Parathyroid adenoma (tissue), 2 donors: ENCODE results near the gene PDIA3.

Experiments
- H2AFZ ChIP-seq: fragments of 300-600 bp; sonication (generic); one replicate; pipeline ENCODE4 v1.7.0; 2017; ENCODE audit warnings: antibody characterized with exemption, mild to moderate bottlenecking
- H3K27ac ChIP-seq: fragments of 300-600 bp; sonication (generic); one replicate; pipeline ENCODE4 v1.7.0; 2017
- H3K27me3 ChIP-seq: fragments of 300-600 bp; sonication (generic); one replicate; pipeline ENCODE4 v1.7.0; 2017; ENCODE audit warnings: low read length; ENCODE audit not compliant: control insufficient read depth, insufficient read depth
- H3K36me3 ChIP-seq: fragments of 300-600 bp; sonication (generic); one replicate; pipeline ENCODE4 v1.7.0; 2017; ENCODE audit warnings: low read length; ENCODE audit not compliant: control insufficient read depth, insufficient read depth
- H3K4me1 ChIP-seq: fragments of 300-600 bp; sonication (generic); one replicate; pipeline ENCODE4 v1.7.0; 2017; ENCODE audit warnings: control low read depth
- H3K4me2 ChIP-seq: fragments of 300-600 bp; sonication (generic); one replicate; pipeline ENCODE4 v1.7.0; 2017; ENCODE audit warnings: low read length
- H3K4me3 ChIP-seq: fragments of 300-600 bp; sonication (generic); one replicate; pipeline ENCODE4 v1.7.0; 2017; ENCODE audit warnings: low read depth, low read length
- H3K79me2 ChIP-seq: fragments of 300-600 bp; sonication (generic); one replicate; pipeline ENCODE4 v1.7.0; 2017; ENCODE audit warnings: control low read depth
- H3K9ac ChIP-seq: fragments of 300-600 bp; sonication (generic); one replicate; pipeline ENCODE4 v1.7.0; 2017; ENCODE audit warnings: mild to moderate bottlenecking
- H3K9me3 ChIP-seq: fragments of 300-600 bp; sonication (generic); one replicate; pipeline ENCODE4 v1.7.0; 2017; ENCODE audit warnings: low read length; ENCODE audit not compliant: control insufficient read depth
- CTCF ChIP-seq: fragments of 300-600 bp; sonication (generic); IDR thresholded peaks from one replicate; pipeline ENCODE4 v1.7.0; 2017; ENCODE audit warnings: antibody characterized with exemption, mild to moderate bottlenecking
- donor health status: primary hyperparathyroidism.

PDIA3 gene

GRCh38 chr15:43792761-43793476, 46.7 kb downstream of the PDIA3 start:
- no peak for TF ChIP-seq CTCF
- H3K9me3 ChIP-seq = no peaks in the 10 kb centered on the region
- peak overlapping the region; percentile 99 for H3K4me3 ChIP-seq
- H3K27ac ChIP-seq = peak overlapping the region; percentile 93
- peak overlapping the region; percentile 98 for H3K4me2 ChIP-seq
- H3K79me2 ChIP-seq = peaks cover 10% of the 10 kb centered on the region
- no peaks in the 10 kb centered on the region for H3K27me3 ChIP-seq
- peak overlapping the region; percentile 86 for H2AFZ ChIP-seq
- no peaks in the 10 kb centered on the region for H3K36me3 ChIP-seq
- H3K9ac ChIP-seq = peak overlapping the region; percentile 87
- H3K4me1 ChIP-seq = no peaks in the 10 kb centered on the region

- H3K9ac ChIP-seq = no peak overlapping the region
- no peaks in the 10 kb centered on the region for H3K27me3 ChIP-seq
- H3K4me2 ChIP-seq = peak overlapping the region; percentile 98
- no peak overlapping the region for H2AFZ ChIP-seq
- no peaks in the 10 kb centered on the region for H3K9me3 ChIP-seq
- no peaks in the 10 kb centered on the region for H3K4me1 ChIP-seq
- H3K4me3 ChIP-seq = peak overlapping the region; percentile 99
- no peaks in the 10 kb centered on the region for H3K36me3 ChIP-seq
- no peak overlapping the region for H3K27ac ChIP-seq
- TF ChIP-seq CTCF = no peak
- peaks cover 10% of the 10 kb centered on the region for H3K79me2 ChIP-seq
Observed at GRCh38 chr15:43793647-43794046, 47.4 kb downstream of the PDIA3 start.

- no peak for TF ChIP-seq CTCF
- Histone ChIP-seq H3K9ac (no peak overlapping the region), H3K4me1 (no peaks in the 10 kb centered on the region)
Observed at GRCh38 chr15:43794269-43795037, 48.2 kb downstream of the PDIA3 start.

GRCh38 chr15:43795197-43795596, 49.0 kb downstream of the PDIA3 start:
- Histone ChIP-seq H3K36me3 (no peaks in the 10 kb centered on the region), H3K27ac (peak overlapping the region; percentile 15), H3K4me2 (no peak overlapping the region), H3K9ac (no peak overlapping the region), H2AFZ (no peak overlapping the region), H3K4me3 (no peak overlapping the region), H3K9me3 (no peaks in the 10 kb centered on the region), H3K27me3 (no peaks in the 10 kb centered on the region), H3K79me2 (peaks cover 10% of the 10 kb centered on the region), H3K4me1 (no peaks in the 10 kb centered on the region)
- TF ChIP-seq CTCF = no peak

More at GRCh38 chr15:43794269-43795037, 48.2 kb downstream of the PDIA3 start:
- H3K79me2 ChIP-seq = peaks cover 10% of the 10 kb centered on the region
- H3K4me2 ChIP-seq = peak overlapping the region; percentile 2
- H3K9me3 ChIP-seq = no peaks in the 10 kb centered on the region
- H3K4me3 ChIP-seq = no peak overlapping the region
- no peaks in the 10 kb centered on the region for H3K36me3 ChIP-seq
- H3K27me3 ChIP-seq = no peaks in the 10 kb centered on the region
- no peak overlapping the region for H2AFZ ChIP-seq
- no peak overlapping the region for H3K27ac ChIP-seq
